ENCODE data around the gene AMPD1. TPM values are rescaled to one million over a fixed set of nuclear protein-coding genes. Genes with fewer than 3 reads are reported as not detected.

The AMPD1 gene
- total and polyA plus RNA-seq, 3 experiments from 2014 or later: not detected

DNA sequence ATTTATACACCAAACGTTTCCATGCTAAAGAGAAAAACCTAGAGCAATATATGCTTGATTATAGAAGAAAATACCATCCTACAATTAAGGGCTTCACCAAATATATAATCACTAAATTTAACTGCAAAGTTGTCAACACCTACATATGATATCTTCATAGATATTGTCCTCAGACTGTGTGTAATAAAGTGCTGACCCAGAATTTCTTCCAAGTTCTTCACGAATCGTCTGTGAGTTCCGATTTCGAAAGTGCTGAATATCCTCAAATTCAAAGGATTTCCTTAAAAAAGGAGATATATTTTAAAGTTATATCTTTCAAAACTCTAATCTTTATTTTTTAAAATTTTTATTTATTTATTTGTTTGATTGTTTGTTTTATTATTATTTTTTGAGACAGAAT is 72.0 kb downstream of the AMPD1 start:
- Mint-ChIP-seq H3K27me3 (peaks cover 0 to 10% of the 10 kb centered on the region in 2 donors), H3K27ac (no peak overlapping the region), H3K4me3 (no peak overlapping the region), H3K9me3 (no peaks in the 10 kb centered on the region), H3K4me1 (no peaks in the 10 kb centered on the region), H3K36me3 (no peaks in the 10 kb centered on the region)
- H3K36me3 ChIP-seq (ENCODE audit: insufficient read depth, low read length): no peaks in the 10 kb centered on the region
- DNase-seq: no peak
- CTCF ChIA-PET: no interaction called here
- POLR2A ChIA-PET: no interaction called here
- no peak overlapping the region for H3K4me3 ChIP-seq (ENCODE audit: low read length)
- H3K27ac ChIP-seq (ENCODE audit: low read depth, low read length): no peak overlapping the region
- no peaks in the 10 kb centered on the region for H3K9me3 ChIP-seq (ENCODE audit: low read length)
- H3K4me1 ChIP-seq (ENCODE audit: insufficient read depth, low read length): no peaks in the 10 kb centered on the region
- H3K27me3 ChIP-seq (ENCODE audit: insufficient read depth, low read length, poor library complexity, severe bottlenecking): no peaks in the 10 kb centered on the region

Other genes starting within 250 kb of the AMPD1 start
- gene TRIM33, start 184.3 kb downstream of the AMPD1 start, total RNA-seq: 10 to 100 TPM; 32.0 to 35.6 TPM
- 45.3 TPM for gene TRIM33, start 184.3 kb downstream of the AMPD1 start, polyA plus RNA-seq
- gene BCAS2, start 113.9 kb downstream of the AMPD1 start, total RNA-seq: 10 to 100 TPM; 62.9 to 66.9 TPM
- 99.9 TPM for gene BCAS2, start 113.9 kb downstream of the AMPD1 start, polyA plus RNA-seq
- under 1 TPM; 0.59 to 0.75 TPM for gene DENND2C, start 25.5 kb downstream of the AMPD1 start, total RNA-seq
- gene DENND2C, start 25.5 kb downstream of the AMPD1 start, polyA plus RNA-seq: 0.47 TPM
- gene NRAS, start 21.2 kb upstream of the AMPD1 start, total RNA-seq: 10 to 100 TPM; 77.6 to 78.2 TPM
- 27.1 TPM for gene NRAS, start 21.2 kb upstream of the AMPD1 start, polyA plus RNA-seq
- 100 to 1,000 TPM; 481 to 513 TPM for gene CSDE1, start 62.4 kb upstream of the AMPD1 start, total RNA-seq
- 357 TPM for gene CSDE1, start 62.4 kb upstream of the AMPD1 start, polyA plus RNA-seq
- 10 to 100 TPM; 66.0 to 70.3 TPM for gene SIKE1, start 85.1 kb upstream of the AMPD1 start, total RNA-seq
- gene SIKE1, start 85.1 kb upstream of the AMPD1 start, polyA plus RNA-seq: 29.7 TPM
- gene SYCP1, start 159.3 kb upstream of the AMPD1 start, total RNA-seq: not detected
- not detected for gene SYCP1, start 159.3 kb upstream of the AMPD1 start, polyA plus RNA-seq

Data from CD8-positive, alpha-beta memory T cell (primary cell).